ENCODE measurements around the gene RYR3.

RYR3 gene

DNA sequence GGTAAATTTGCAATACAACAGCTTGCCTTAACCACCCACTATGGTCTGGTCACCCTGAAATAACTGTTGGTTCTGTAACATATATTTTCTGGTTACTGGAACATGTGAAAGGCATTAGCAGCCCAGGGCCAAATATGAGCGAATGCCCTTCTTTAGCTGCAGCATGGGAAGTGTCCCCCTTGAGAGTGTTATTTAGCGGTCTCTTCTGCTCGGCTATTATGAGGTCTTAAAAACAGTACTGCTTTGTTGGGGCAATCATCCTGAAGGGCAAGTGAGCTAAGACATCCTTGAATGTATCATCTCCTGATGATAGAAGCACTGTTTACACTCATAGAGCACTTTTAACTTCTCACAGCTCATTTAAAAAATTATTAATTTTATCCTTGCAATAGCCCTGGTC lies 90.2 kb downstream of the RYR3 start:
- no peak for DNase-seq (ENCODE audit: low read depth)
- TF ChIP-seq, protein P1, sequence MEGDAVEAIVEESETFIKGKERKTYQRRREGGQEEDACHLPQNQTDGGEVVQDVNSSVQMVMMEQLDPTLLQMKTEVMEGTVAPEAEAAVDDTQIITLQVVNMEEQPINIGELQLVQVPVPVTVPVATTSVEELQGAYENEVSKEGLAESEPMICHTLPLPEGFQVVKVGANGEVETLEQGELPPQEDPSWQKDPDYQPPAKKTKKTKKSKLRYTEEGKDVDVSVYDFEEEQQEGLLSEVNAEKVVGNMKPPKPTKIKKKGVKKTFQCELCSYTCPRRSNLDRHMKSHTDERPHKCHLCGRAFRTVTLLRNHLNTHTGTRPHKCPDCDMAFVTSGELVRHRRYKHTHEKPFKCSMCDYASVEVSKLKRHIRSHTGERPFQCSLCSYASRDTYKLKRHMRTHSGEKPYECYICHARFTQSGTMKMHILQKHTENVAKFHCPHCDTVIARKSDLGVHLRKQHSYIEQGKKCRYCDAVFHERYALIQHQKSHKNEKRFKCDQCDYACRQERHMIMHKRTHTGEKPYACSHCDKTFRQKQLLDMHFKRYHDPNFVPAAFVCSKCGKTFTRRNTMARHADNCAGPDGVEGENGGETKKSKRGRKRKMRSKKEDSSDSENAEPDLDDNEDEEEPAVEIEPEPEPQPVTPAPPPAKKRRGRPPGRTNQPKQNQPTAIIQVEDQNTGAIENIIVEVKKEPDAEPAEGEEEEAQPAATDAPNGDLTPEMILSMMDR (IDR thresholded peaks at IDR 0.05; ENCODE audit: low read depth, low read length, missing control alignments) = no peak
- in situ Hi-C loops (cut with HindIII; ENCODE audit: low sequenced_read_pairs) = no loop called here

GRCh38 chr15:33402600-33402999 lies 91.8 kb downstream of the RYR3 start:
- TF ChIP-seq, protein P1 (IDR thresholded peaks at IDR 0.05; ENCODE audit: low read depth, low read length, missing control alignments) = no peak
- no peak for DNase-seq (ENCODE audit: low read depth)
- in situ Hi-C loops (cut with HindIII; ENCODE audit: low sequenced_read_pairs) = no loop called here
- H3K4me3 ChIP-seq (ENCODE audit: low read depth, low read length) = no peak overlapping the region

More for the DNA sequence above, 90.2 kb downstream of the RYR3 start:
- H3K4me3 ChIP-seq (ENCODE audit: low read depth, low read length) = no peak overlapping the region

DNA sequence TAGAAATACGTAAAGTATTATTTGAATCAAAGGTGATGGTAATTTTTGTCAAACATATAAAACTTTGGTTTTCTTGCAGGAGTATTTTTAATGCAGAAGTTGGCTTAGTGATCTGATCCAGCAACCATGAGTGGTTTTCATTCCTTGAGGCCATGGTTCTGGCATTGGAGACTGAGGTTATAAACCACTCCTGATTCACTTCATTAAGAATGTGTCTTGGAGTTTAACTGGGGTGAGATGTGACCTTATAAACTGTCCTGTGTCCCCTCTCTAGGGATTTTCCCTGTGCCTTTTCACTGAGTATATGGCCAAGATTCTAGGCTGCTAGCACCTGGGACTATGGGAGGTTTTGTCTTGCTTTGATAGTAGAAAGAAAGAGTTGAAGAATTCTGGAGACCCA lies 94.3 kb downstream of the RYR3 start:
- no peak overlapping the region for H3K4me3 ChIP-seq (ENCODE audit: low read depth, low read length)
- in situ Hi-C loops (cut with HindIII; ENCODE audit: low sequenced_read_pairs) = no loop called here
- TF ChIP-seq, protein P1 (IDR thresholded peaks at IDR 0.05; ENCODE audit: low read depth, low read length, missing control alignments) = no peak
- DNase-seq (ENCODE audit: low read depth) = no peak

DNA sequence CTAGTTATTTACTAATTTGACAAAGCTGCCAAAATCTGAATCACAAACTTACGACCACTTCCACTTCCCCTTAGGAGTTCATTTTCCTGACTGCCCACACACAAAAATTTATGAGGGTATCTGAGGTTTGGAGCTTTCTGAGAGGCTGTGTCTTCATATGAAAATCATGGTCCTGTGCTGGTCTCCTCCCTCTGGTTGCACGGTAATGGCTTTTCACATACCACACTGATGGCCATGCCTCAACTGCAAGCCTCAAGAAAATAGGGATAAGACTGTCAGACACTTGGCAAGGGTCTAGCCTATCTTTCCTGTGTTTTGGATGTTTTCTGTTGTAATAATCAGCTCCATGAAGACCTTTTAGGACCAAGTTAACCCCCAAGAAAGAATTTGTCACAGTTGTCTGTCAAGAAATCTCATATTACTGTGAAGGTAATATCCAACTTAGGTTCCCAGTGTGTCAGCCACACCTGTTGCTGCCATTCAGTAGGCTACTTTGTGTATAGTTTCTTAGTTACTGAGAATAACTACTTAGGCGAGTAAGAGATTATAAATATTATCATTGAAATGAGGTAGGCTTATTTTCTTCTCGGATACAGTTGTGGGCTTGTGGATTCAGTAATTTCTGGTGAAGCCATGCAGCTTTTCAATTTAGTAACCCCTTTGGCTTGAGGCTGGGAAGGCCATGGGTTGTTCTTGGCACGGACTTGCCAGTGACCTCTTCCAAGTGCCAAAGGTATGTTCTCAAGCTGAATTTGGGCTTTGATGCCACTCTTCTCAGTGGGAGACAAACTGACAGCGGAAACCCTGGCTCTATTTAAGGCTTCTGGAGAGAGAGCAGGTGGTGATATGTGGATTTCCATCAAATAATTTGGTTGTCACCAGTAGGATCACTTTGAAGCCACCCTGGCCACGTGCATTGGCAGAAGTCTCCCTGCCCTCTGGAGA lies 101.1 kb downstream of the RYR3 start:
- H3K4me3 ChIP-seq (ENCODE audit: low read depth, low read length) = no peak overlapping the region
- DNase-seq (ENCODE audit: low read depth) = no peak
- TF ChIP-seq, protein P1 (IDR thresholded peaks at IDR 0.05; ENCODE audit: low read depth, low read length, missing control alignments) = no peak
- in situ Hi-C loops (cut with HindIII; ENCODE audit: low sequenced_read_pairs) = no loop called here

GRCh38 chr15:33419701-33420100 lies 108.9 kb downstream of the RYR3 start:
- in situ Hi-C loops (cut with HindIII; ENCODE audit: low sequenced_read_pairs) = no loop called here
- H3K4me3 ChIP-seq (ENCODE audit: low read depth, low read length) = no peak overlapping the region
- TF ChIP-seq, protein P1 (IDR thresholded peaks at IDR 0.05; ENCODE audit: low read depth, low read length, missing control alignments) = no peak
- DNase-seq (ENCODE audit: low read depth) = no peak

DNA sequence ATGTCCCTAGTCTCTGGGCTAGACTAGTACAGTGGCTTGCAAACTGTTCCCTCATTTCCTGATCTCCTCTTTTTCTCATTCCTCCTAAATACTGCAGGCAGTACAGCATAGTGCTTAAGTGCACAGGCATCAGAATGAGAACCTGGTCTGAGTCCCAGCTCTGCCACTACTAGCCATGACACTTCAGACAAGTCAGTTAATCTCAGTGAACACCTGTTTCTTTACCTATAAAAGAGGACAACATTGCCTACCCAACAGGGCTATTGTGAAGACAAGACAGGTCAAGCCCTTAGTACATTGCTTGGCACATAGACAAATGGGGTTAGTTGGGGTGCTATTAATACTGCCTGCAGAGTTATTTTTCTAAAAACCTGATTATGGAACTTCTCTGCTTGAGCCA lies 113.3 kb downstream of the RYR3 start:
- no peak overlapping the region for H3K4me3 ChIP-seq (ENCODE audit: low read depth, low read length)
- TF ChIP-seq, protein P1 (IDR thresholded peaks at IDR 0.05; ENCODE audit: low read depth, low read length, missing control alignments) = no peak
- in situ Hi-C loops (cut with HindIII; ENCODE audit: low sequenced_read_pairs) = no loop called here
- no peak for DNase-seq (ENCODE audit: low read depth)

Data from astrocyte of the cerebellum (primary cell).